ENCODE data around the gene LACTBL1.

LACTBL1 gene

DNA sequence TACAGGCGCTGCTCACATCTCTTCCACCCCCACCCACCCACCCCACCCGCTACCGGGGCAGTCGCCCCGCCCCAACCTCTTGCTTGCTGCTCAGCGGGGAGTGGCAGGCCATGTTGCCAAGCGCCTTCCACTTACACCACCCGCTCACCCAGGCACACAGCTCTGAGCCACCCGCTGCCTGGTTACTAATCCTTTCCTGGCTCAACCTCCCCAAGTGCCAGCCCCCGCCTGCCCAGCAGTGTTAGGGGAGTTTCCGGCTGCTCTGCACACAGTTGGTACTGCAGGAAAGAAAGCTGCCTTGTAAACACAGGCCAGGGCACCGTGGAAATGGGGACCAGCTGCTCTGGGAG, 56.2 kb downstream of the LACTBL1 start:
- H3K4me3 ChIP-seq (ENCODE audit: low read depth, low read length): no peak overlapping the region
- DNase-seq (ENCODE audit: low read depth): no peak

DNA sequence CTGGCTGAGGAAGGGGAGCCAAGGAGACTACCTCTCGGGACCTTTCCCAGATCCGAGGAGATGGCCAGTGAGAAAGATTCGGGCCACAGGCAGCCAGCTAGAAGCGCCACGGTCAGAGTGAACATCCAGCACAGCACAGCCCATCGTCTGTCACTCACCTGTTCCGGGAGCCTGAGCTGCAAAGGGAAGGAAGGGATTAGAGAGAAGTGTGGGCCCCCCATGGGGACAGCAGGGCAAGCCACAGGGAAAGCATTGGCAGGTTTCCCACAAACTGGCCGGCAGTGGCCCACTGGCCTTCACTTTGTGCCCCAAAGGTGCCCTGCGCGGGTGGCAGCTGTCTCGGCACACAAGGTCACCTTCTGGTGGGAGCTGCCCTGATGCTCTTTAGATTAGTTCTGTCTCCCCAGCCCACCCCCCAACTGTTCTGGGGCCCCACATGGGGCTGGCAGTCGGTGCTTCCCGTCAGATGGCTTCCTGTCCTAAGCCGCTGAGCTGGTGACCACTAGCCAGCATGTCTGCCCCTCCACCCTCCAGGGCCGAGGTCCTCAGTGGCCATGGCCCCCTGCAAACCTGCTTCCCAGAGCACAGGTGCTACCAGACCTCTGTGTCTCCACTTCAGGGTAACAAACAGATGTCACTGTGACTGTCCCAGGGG, 56.7 kb downstream of the LACTBL1 start:
- no peak overlapping the region for H3K4me3 ChIP-seq (ENCODE audit: low read depth, low read length)
- no peak for DNase-seq (ENCODE audit: low read depth)

DNA sequence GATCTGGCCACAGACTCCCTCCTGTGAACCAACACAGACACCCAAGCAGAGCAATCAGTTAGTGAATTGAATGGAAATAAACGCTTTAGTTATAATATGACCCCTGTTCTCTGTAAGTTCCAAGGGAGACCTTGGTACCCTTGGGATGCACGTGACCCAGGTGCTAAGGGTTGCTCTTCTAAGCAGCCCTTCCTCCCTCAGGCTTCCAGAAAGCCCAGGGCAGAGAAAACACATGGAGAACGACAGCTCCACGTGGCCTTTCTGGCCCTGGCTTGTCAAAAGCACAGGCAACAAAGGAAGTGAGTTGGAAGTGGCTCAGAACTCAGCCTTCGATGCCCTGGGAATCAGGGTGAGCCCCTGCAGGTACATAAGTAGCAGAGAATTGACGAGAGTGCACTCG, 57.4 kb downstream of the LACTBL1 start:
- no peak for DNase-seq (ENCODE audit: low read depth)
- no peak overlapping the region for H3K4me3 ChIP-seq (ENCODE audit: low read depth, low read length)

DNA sequence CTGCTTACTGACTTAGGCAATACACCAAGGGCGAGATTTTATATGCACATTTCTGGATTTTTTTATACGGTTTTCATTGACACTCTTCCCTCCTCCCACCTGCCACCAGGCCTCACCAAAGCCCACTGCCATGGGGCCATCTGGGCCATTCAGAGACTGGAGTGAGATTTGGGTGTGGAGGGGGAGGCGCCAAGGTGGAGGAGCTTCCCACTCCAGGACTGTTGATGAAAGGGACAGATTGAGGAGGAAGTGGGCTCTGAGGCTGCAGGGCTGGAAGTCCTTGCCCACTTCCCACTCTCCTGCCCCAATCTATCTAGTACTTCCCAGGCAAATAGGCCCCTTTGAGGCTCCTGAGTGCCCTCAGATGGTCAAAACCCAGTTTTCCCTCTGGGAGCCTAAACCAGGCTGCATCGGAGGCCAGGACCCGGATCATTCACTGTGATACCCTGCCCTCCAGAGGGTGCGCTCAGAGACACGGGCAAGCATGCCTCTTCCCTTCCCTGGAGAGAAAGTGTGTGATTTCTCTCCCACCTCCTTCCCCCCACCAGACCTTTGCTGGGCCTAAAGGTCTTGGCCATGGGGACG, 57.9 kb downstream of the LACTBL1 start:
- no peak overlapping the region for H3K4me3 ChIP-seq (ENCODE audit: low read depth, low read length)
- no peak for DNase-seq (ENCODE audit: low read depth)

DNA sequence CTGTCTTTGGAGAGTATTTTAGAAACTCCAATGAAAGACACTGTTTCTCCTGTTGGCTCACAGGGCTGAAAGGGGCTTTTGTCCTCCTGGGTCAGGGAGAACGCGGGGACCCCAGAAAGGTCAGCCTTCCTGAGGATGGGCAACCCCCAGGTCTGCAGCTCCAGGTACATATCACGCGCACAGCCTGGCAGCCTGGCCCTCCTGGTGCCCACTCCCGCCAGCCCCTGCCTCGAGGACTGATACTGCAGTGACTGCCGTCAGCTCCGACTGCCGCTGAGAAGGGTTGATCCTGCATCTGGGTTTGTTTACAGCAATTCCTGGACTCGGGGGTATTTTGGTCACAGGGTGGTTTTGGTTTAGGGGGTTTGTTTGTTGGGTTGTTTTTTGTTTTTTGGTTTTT, 58.5 kb downstream of the LACTBL1 start:
- no peak overlapping the region for H3K4me3 ChIP-seq (ENCODE audit: low read depth, low read length)
- DNase-seq (ENCODE audit: low read depth): no peak

DNA sequence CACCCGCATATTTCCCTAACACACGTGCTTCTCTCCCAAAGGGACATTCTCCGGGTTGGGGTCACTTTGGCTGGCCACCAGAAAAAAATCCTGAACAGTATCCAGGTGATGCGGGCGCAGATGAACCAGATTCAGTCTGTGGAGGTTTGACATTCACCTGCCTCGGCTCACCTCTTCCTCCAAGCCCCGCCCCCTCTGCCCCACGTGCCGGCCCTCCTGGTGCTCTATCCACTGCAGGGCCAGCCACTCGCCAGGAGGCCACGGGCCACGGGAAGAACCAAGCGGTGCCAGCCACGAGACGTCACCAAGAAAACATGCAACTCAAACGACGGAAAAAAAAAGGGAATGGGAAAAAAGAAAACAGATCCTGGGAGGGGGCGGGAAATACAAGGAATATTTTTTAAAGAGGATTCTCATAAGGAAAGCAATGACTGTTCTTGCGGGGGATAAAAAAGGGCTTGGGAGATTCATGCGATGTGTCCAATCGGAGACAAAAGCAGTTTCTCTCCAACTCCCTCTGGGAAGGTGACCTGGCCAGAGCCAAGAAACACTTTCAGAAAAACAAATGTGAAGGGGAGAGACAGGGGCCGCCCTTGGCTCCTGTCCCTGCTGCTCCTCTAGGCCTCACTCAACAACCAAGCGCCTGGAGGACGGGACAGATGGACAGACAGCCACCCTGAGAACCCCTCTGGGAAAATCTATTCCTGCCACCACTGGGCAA, 59.1 kb downstream of the LACTBL1 start:
- DNase-seq (ENCODE audit: low read depth): no peak
- no peak overlapping the region for H3K4me3 ChIP-seq (ENCODE audit: low read depth, low read length)

DNA sequence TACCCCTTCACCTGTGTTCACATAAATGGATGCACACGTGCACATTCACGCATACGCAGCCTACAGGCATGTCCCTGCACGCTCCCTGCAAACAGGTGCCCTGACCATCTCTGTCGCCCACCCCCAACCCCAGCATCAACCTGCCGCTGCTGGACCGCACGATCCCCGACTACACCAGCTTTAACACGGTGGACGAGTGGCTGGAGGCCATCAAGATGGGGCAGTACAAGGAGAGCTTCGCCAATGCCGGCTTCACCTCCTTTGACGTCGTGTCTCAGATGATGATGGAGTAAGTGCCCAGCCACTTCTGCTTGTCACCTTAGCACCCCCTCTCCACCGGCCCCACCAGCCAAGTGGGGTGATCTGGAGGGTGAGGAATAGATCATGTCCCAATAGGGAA, 60.4 kb downstream of the LACTBL1 start:
- no peak for DNase-seq (ENCODE audit: low read depth)
- no peak overlapping the region for H3K4me3 ChIP-seq (ENCODE audit: low read depth, low read length)

DNA sequence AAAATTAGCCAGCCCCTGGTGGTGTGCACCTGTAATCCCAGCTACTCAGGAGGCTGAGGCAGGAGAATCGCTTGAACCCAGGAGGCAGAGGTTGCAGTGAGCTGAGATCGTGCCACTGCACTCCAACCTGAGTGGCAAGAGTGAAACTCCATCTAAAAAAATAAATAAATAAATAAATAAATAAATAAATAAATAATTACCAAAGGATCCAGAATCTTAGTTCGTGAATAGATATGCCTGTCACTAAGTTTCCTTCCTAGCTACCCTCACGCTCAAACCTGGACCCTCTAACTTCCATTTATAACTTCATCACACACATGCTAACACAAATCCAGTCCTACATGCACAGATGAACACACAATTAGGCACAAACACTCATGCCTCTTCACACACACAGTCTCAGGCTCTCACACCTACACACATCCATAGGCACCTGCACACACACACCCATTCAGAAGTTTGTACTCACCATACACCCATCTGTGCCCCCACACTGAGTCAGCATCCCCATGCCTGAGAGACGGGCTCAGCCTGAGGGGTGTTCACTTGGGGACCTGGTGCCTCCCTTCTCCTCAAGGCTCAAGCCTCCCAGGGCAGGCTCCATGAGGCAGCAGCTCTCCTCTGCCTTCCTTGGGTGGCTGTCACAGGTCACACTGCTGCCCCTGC, 61.5 kb downstream of the LACTBL1 start:
- H3K4me3 ChIP-seq (ENCODE audit: low read depth, low read length): no peak overlapping the region
- no peak for DNase-seq (ENCODE audit: low read depth)

DNA sequence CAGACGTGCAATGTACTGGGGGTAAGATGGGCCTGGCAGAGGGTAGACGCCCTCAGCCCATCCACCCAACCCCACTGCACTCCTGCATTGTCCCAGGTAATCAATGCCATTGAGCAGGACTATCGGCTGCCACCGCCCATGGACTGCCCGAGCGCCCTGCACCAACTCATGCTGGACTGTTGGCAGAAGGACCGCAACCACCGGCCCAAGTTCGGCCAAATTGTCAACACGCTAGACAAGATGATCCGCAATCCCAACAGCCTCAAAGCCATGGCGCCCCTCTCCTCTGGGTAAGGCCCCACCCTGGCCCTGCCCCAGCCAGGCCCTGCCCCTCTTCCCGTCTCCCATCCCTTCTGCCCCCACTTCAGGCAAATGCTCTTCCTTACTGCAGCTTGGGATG, 62.4 kb downstream of the LACTBL1 start:
- no peak overlapping the region for H3K4me3 ChIP-seq (ENCODE audit: low read depth, low read length)
- no peak for DNase-seq (ENCODE audit: low read depth)

DNA sequence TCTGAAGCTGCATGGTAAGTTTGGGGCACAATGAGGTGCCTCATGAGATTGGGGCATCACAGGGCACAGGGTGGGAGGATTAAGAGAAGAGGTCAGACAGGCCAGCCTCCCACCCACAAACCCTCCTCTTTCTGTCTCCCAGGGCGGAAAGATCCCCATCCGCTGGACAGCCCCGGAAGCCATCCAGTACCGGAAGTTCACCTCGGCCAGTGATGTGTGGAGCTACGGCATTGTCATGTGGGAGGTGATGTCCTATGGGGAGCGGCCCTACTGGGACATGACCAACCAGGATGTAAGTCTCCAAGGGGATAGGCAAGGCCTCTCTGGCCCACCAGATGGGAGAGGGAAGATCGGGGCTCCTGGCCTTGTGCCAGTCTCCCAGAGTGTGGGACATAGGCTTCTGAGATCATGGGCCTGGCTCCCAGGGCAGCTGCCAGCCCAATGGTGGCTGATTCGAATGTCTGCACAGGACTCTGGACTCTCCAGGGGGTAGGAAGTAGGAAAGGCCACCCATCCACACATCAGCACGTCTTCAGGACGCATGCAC, 63.7 kb downstream of the LACTBL1 start:
- no peak overlapping the region for H3K4me3 ChIP-seq (ENCODE audit: low read depth, low read length)
- no peak for DNase-seq (ENCODE audit: low read depth)

DNA sequence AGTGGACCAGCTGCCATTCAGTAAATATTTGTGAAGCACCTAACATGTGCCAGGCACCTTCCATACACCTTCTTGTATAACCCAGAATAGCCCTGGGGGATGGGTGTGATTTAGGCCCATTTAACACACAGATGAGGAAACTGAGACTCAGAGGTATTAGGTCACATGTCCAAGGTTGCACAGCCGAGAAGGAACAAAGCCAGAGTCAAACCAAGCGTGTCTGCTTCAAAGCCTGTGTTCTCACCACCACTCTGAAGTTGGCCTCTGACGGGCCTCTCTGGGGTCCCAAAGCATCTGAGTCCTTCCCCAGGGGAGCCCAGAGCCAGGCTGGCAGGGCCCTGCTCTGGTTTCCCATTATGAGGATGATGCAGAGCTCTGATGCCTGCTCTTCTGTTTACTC, 65.1 kb downstream of the LACTBL1 start:
- DNase-seq (ENCODE audit: low read depth): no peak

DNA sequence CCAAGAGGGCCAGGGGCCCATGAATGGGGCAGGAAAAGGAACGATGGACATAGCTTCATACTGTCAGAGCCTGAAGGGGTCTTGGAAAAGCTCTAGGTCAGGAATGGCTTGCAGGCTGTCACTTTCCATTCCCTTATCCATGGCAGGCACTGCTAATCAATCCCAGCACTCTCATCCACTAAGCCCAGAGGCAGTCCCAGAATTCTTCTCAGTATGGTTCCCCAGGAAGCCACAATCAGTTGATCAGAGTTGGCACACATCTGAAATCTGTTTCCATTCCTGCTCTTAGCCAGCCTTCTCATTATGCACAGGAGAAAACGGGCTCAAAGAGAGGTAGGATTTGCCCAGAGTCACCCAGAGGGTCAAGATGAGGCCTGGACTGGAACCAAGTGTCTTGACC, 65.7 kb downstream of the LACTBL1 start:
- H3K4me3 ChIP-seq (ENCODE audit: low read depth, low read length): no peak overlapping the region
- no peak for DNase-seq (ENCODE audit: low read depth)

More for the DNA sequence above, 65.1 kb downstream of the LACTBL1 start:
- H3K4me3 ChIP-seq (ENCODE audit: low read depth, low read length): no peak overlapping the region

DNA sequence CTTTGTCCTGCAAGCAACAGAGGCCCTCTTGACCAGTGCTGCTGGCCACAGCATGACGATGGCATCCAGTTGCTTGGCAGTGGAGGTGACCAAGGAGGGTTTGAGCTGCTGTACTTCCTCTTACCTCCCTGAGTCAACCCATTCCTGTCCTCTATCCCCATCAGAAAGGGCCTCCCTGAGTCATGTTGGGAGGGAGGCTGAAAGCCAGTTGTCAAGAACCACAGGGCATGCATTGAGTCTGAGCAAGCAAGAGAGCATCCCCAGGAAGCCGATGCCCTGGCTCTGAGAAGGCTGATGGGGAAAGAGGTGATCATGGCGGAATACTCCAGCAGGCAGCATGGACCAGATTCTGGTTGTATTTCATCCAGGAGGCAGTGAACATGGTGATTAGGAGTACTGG, 69.6 kb downstream of the LACTBL1 start:
- DNase-seq (ENCODE audit: low read depth): no peak
- H3K4me3 ChIP-seq (ENCODE audit: low read depth, low read length): no peak overlapping the region

All from skeletal muscle cell (primary cell).